Stimulated activated naive CD8-positive, alpha-beta T cell treated with anti-CD3 and anti-CD28 coated beads, Interleukin-15, Interleukin-2, amounts not matched to agents 100 ng/mL and 50 ng/mL, for 24 hours (primary cell): Measurements from ENCODE around the gene SMIM44.

ENCODE experiments used
- H3K27ac Mint-ChIP-seq: one replicate; pipeline ENCODE4 v1.8.0; 2021; ENCODE audit warnings: mild to moderate bottlenecking, mixed read lengths
- H3K27me3 Mint-ChIP-seq: one replicate; pipeline ENCODE4 v1.8.0; 2021; ENCODE audit warnings: mixed read lengths
- H3K36me3 Mint-ChIP-seq: one replicate; pipeline ENCODE4 v1.8.0; 2021; ENCODE audit warnings: low read depth, mixed read lengths
- H3K4me1 Mint-ChIP-seq: one replicate; pipeline ENCODE4 v1.8.0; 2021; ENCODE audit warnings: low read depth, mixed read lengths
- H3K4me3 Mint-ChIP-seq: one replicate; pipeline ENCODE4 v1.8.0; 2021; ENCODE audit warnings: mild to moderate bottlenecking, mixed read lengths
- H3K9me3 Mint-ChIP-seq: one replicate; pipeline ENCODE4 v1.8.0; 2021; ENCODE audit warnings: mixed read lengths

SMIM44 gene

DNA sequence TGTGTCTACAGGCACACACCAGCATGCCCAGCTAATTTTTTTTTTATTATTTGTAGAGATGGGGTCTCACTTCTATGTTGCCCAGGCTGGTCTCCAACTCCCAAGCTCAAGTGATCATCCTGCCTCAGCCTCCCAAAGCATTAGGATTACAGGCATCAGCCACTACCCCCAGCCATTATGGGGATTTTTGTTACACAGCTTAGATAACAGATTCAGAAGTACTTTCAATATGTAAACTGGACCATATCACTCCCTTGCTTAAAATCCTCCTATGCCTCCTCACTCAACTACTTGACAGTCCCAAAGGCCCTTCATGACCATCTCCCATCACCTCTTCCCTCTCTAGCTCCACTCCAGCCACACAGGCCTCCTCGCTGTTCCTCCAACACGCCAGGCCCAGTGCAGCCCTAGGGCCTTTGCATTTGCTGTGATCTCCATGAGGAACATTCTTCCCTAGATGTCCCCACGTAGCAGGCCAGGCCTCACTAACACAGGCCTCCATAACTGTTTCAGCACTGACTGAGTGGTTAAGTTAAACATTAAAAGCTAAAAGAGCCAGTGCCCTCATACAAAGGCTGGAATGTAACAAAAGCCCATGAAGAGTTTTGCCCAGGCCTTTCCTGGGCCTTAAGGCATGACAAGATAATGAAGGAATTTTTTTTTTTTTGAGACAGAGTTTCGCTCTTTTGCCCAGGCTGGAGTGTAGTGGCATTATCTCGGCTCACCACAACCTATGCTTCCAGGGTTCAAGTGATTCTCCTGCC is 14.7 kb upstream of the SMIM44 start:
- Mint-ChIP-seq H3K36me3 (peaks cover 26% of the 10 kb centered on the region), H3K9me3 (no peaks in the 10 kb centered on the region), H3K27ac (no peak overlapping the region), H3K27me3 (no peaks in the 10 kb centered on the region), H3K4me3 (no peak overlapping the region), H3K4me1 (peaks cover 40% of the 10 kb centered on the region)

DNA sequence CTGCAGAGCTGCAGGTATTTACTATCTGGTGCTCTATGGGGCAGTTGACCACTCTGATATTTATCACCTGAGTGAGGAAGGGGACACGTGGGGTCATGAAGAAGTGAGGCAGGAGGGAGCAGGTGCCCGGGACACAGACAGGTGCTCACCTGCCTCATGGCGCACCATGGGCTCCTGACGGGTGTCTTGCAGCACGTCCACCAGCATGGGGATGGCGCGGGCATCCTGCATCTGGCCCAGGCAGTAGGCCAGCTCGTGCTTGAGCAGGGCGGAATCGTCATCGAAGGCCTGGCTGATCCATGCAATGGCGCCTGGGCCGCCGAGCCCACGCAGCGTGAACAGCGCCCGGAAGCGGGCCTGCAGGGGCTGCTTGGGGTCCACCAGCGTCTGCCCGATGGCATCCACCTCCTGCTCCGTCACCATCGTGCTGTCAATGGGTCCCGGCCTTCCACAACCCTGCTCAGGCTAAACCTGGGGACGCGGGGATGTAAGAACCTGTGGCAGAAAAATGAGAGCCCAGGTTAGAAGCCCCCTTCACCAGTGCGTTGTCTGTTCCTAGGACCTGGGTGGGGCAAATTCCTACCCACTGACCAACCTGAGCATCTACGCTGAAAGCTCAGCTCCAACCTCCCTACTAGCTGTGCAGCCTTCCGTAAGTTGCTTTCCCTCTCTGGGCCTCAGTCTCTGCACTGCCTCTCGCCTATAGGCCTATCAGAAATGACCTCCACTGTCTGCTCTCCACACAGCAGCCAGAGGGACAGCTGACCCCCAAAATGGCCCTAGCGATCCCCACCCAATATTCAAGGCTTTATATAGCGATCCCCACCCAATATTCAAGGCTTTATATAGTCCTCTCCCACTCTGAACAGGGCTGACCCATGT is 13.4 kb upstream of the SMIM44 start:
- peaks cover 26% of the 10 kb centered on the region for H3K36me3 Mint-ChIP-seq
- H3K27ac Mint-ChIP-seq, result no peak overlapping the region
- peaks cover 40% of the 10 kb centered on the region for H3K4me1 Mint-ChIP-seq
- H3K4me3 Mint-ChIP-seq, result no peak overlapping the region
- H3K27me3 Mint-ChIP-seq, result no peaks in the 10 kb centered on the region
- H3K9me3 Mint-ChIP-seq, result no peaks in the 10 kb centered on the region

DNA sequence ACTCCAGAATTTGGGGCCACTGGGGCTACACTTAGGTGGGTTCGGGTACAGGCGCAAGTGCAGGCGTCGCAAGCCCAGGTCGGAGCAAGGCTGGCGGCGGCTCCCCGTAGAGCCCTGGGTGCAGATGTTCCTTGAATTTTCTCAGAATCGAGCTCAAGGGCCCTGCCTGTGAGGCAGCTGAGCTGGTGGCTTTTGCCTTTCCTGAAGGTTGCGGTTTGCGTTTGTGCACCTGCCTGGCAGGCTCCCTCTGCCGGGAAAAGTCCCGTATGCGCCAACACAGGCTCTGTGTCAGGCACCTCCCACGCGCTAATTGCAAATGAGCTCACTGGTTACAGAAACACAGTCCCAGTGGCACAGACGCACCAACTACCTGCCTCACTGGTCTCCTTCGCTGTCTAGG is 11.3 kb upstream of the SMIM44 start:
- Mint-ChIP-seq H3K27me3 (no peaks in the 10 kb centered on the region), H3K9me3 (no peaks in the 10 kb centered on the region), H3K27ac (no peak overlapping the region), H3K4me1 (peaks cover 25% of the 10 kb centered on the region), H3K36me3 (peaks cover 23% of the 10 kb centered on the region), H3K4me3 (no peak overlapping the region)

DNA sequence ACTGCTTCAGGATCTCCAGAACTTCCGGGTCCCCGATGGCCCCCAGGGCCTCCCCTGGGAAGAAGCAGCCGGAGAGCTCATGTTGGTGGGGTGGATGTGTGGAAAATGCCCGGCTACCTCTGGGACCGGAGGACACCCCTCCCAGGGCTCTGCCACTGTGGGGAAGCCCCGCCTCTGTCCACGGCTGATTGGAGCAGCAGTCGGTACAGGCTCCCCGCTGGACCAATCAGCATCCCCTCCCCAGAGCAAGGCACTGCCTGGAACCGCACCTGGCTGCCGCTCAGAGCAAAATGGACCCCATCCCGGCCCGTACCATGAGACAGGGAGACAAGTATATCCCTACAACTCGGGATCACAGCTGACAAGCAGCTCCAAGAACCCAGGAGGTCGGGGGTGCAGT is 10.8 kb upstream of the SMIM44 start:
- peaks cover 23% of the 10 kb centered on the region for H3K36me3 Mint-ChIP-seq
- H3K9me3 Mint-ChIP-seq, result no peaks in the 10 kb centered on the region
- no peak overlapping the region for H3K4me3 Mint-ChIP-seq
- H3K4me1 Mint-ChIP-seq, result peaks cover 22% of the 10 kb centered on the region
- H3K27ac Mint-ChIP-seq, result no peak overlapping the region
- H3K27me3 Mint-ChIP-seq, result no peaks in the 10 kb centered on the region

DNA sequence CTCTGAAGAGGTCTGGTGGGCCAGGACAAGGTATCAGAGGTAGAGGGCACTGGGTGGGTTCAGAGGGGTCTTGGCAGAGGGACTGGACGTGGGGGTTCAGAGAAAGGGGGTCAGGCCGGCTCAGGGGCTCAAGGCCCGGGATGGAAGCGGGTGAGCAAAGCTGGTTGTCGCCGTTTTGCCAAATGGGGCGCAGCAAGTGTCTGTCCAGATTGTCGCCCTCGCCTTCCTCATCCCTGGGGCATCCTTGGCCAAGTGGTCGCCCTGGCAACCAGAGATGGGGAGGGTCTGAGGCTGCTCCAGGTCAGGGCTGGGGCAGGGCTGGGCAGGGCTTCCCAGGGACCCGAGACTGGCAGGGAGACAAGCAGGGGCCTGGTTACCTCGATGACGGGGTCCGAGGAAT is 10.4 kb upstream of the SMIM44 start:
- no peaks in the 10 kb centered on the region for H3K9me3 Mint-ChIP-seq
- H3K27ac Mint-ChIP-seq, result peak overlapping the region; percentile 40
- H3K36me3 Mint-ChIP-seq, result peaks cover 23% of the 10 kb centered on the region
- peaks cover 20% of the 10 kb centered on the region for H3K4me1 Mint-ChIP-seq
- H3K27me3 Mint-ChIP-seq, result no peaks in the 10 kb centered on the region
- H3K4me3 Mint-ChIP-seq, result no peak overlapping the region

DNA sequence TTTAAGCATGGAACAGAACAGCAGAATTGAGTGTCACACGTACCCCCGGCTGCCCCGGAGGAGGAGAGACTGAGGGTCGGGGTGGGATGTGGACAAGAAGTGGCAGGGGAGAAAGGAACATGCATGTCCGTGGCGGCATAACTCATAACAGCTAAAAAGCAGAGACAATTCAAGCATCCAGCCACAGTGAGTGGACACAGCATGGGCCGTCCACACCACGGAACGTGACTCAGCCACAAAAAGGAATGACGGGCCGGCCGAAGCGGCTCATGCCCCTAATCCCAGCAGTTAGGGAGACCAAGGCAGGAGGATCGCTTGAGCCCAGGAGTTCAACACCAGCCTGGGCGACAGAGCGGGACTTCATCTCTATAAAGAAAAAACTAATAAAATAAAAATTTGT is 9.7 kb upstream of the SMIM44 start:
- H3K36me3 Mint-ChIP-seq, result peaks cover 24% of the 10 kb centered on the region
- H3K27ac Mint-ChIP-seq, result no peak overlapping the region
- no peak overlapping the region for H3K4me3 Mint-ChIP-seq
- no peaks in the 10 kb centered on the region for H3K27me3 Mint-ChIP-seq
- peaks cover 17% of the 10 kb centered on the region for H3K4me1 Mint-ChIP-seq
- no peaks in the 10 kb centered on the region for H3K9me3 Mint-ChIP-seq

DNA sequence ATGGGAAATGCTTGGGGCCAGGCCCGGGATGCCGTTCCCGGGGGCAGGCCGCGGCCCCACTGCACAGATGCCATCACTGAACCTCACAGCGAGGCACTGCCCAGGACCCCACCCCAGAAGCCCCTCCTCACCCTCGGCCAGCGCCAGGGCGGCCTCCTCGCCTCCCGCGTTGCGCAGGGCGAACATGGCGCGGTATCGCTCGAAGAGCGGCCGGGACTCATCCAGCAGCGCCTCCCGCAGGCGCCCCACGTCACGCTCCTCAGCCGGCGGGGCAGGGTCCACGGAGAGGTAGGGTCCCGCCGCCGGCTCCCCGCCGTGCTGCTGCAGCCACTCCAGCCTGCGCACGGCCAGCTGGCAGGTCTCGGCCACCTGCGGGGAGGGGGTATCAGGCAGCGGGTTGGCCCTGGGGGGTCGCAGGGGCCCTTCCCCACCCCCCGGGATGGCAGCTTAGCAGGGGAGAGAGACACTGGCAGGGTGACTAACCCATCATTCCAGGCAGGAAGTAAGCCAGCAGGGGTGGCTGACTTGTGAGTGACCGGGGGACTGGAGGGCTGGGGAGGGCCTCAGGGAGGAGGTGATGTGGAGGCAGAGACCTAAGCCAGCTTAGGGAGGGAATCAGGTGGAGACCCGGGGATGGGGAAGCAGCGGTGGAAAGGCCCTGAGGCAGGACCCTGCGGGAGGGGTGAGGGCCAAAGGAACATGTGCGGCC is 9.0 kb upstream of the SMIM44 start:
- no peaks in the 10 kb centered on the region for H3K27me3 Mint-ChIP-seq
- H3K9me3 Mint-ChIP-seq, result no peaks in the 10 kb centered on the region
- peaks cover 24% of the 10 kb centered on the region for H3K36me3 Mint-ChIP-seq
- H3K27ac Mint-ChIP-seq, result no peak overlapping the region
- peaks cover 15% of the 10 kb centered on the region for H3K4me1 Mint-ChIP-seq
- no peak overlapping the region for H3K4me3 Mint-ChIP-seq

DNA sequence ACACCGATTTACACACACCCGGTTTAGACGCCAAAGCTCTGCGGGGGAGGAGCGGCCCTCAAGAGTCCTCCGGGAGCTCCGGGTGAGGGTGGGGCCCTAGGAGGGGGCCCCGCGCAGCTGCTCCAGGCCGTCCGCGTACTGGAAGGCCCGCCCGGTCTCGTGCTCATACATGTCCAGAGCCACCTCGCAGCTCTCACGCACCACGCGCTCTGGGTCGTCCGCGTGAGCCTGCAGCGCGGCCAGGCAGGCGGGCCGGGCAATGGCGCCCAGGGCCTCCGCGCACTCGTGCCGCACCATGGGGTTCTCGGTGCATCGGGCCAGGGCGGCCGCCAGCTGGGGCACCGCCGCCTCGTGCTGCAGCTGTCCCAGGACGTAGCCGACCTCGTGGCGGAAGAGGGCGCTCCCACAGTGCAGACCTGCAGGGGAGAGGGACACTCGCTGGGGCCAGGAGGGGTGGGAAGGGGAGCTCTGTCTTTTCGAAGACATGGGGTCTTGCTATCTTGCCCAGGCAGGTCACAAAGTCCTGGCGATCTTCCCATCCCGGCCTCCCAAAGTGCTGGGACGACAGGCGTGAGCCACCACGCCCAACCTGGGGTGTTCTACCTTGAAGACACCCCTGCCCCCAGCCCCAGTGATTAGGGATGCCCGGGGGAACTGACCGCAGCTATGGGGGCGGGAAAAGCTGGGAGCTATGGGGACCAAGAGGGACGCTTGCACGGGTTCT is 8.3 kb upstream of the SMIM44 start:
- Mint-ChIP-seq H3K4me1 (peaks cover 15% of the 10 kb centered on the region), H3K4me3 (no peak overlapping the region), H3K36me3 (peaks cover 18% of the 10 kb centered on the region), H3K9me3 (no peaks in the 10 kb centered on the region), H3K27me3 (no peaks in the 10 kb centered on the region), H3K27ac (no peak overlapping the region)

DNA sequence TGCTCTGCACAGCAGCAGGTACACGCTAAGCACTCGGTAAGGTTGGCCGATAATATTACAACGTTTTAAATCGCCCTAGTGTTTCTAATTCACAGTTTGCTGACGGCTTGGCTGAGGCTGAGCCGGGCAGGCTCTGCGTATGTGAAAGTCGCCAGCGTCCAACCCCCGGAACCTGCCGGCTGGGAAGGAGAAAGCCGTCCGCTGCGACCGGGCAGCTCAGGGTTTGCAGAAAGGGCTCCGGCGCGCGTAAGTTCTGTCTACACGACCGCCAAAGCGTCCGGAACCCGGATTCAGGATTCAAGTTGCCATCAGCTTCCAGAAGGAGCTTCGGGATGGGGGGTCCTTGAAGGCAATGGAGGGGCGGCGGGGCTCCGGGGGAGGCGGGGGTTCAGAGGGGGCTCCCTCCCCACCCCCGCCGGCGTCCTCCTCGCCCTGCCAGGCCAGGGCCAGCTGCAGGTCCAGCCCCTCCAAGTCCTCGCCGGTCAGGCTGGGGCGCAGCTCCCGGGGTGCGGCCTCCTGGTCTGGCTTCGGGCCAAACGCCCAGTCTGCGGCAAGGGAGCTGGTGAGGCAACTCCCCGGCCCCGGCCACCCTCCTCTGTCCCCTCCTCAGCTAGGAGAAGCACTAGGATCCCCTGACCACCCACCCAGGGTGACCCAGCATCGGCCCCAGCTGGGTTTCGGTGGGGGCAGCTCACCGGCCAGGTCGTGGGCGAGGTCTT is 575 bp downstream of the SMIM44 start:
- Mint-ChIP-seq H3K27ac (no peak overlapping the region), H3K4me3 (no peak overlapping the region), H3K27me3 (no peaks in the 10 kb centered on the region), H3K4me1 (peaks cover 12% of the 10 kb centered on the region), H3K9me3 (no peaks in the 10 kb centered on the region), H3K36me3 (no peaks in the 10 kb centered on the region)

DNA sequence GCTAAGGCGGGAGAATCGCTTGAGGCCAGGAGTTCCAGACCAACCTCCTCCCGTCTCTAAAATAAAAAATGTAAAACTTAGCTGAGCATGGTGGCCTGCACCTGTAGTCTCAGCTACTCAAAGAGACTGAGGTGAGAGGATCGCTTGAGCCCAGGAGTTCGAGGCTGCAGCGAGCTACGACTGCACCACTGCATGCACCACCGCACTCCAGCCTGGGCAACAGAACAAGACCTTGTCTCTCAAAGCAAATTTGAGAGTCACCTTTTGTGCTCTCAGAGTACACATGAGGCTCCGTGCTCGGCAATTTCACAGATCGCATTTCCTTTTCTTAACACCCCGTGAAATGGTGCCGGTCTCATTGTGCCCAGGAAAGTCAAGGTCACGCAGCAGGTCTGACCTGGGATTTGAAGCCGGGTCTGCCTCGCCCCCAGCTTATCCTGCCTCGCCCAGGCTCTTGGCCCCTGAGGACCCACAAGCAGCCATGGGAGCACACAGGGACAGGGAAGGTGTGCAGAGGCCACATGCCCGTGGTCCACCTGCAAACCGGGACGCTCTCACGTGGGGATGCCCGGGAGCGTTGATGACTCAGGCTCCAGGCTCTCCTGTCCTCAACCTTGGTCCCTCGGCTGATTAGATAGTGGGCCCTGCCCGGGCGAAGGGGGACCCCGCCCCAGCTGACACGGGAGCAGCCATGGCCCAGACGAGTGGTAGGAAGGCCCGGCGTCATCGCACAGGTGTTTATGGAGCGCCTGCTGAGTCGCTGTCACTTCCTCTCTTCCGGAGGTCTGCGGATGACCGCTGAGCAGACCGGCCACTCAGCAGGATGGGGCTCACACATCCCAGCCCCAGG is 1.8 kb downstream of the SMIM44 start:
- Mint-ChIP-seq H3K36me3 (no peaks in the 10 kb centered on the region), H3K4me1 (peaks cover 12% of the 10 kb centered on the region), H3K27ac (no peak overlapping the region), H3K4me3 (no peak overlapping the region), H3K27me3 (no peaks in the 10 kb centered on the region), H3K9me3 (no peaks in the 10 kb centered on the region)

DNA sequence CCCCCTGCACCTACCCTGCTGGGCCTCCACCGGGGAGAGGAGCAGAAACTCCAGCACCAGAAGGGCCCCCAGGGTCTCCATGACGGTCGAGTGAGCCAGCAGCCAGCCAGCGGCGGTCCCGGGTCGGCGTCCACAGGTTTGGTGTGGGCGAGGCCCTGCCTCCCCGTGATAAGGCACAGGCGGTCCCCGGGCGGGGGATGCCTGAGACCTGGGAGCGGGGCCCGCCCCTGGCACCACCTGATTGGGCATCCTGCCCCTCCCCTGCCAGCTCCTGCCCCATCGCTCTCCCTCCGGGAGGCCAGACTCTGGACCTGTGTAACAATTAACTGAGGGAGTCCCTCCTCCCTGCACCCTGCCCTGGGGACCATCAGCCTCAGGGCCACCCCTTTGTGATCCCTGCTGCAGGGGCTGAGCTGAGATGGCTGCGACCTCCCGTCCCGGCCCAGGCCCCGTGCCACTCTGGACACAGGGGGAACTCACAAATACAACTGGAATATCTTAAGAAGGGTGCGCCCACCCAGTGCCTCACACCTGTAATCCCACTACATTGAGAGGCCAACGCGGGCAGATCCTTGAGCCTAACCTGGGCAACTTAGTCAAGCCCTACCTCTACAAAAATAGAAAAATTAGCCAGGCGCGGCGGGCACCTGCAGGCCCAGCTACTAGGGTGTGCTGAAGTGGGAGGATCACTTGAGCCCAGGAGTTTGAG is 2.7 kb downstream of the SMIM44 start, which contains the start of gene SMIM24:
TSS of gene SMIM24 (minus strand) at position 143 of the 709 bp plus-strand sequence. CDS start at position 81, 62 bp downstream.
- Mint-ChIP-seq H3K27ac (no peak within 1 kb of the TSS), H3K4me3 (no peak within 1 kb of the TSS), H3K27me3 (no peaks in the 10 kb centered on the region), H3K36me3 (no peaks in the 10 kb centered on the region), H3K4me1 (peaks cover 12% of the 10 kb centered on the region), H3K9me3 (no peaks in the 10 kb centered on the region)

DNA sequence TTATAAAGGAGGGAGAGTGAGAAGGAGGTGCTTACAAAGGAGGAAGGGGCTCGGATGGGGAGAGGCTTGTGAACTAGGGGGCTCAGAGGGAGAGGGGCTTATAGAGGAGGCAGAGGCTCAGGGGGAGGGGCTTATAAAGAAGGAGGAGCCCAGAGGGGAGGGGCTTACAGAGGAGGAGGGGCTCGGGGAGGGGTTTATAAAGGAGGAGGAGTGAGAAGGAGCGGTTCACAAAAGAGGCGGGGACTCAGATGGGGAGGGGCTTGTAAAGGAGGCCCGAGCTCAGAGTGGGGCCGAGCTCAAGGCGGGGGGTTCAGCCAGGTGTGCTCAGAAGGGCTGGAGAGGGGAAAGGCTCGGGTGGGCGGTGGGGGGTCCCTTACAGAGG is 3.4 kb downstream of the SMIM44 start:
- H3K27ac Mint-ChIP-seq, result no peak overlapping the region
- H3K4me3 Mint-ChIP-seq, result no peak overlapping the region
- no peaks in the 10 kb centered on the region for H3K9me3 Mint-ChIP-seq
- H3K36me3 Mint-ChIP-seq, result no peaks in the 10 kb centered on the region
- H3K27me3 Mint-ChIP-seq, result no peaks in the 10 kb centered on the region
- H3K4me1 Mint-ChIP-seq, result peaks cover 12% of the 10 kb centered on the region
